Cardiac muscle cell (in vitro differentiated cells and primary cell): Measurements from ENCODE around the gene HS3ST4. TPM values are rescaled to one million over a fixed set of nuclear protein-coding genes. Genes with fewer than 3 reads are reported as not detected.

Experiments
- DNase-seq, 2 donors: peaks; one replicate each; pipeline versions ENCODE4 v3.0.0 to v3.0.0-alpha.2; 2010 to 2017; ENCODE audit warnings: low read depth in 1 of 2, low spot score in 1 of 2
- H3K27ac ChIP-seq: fragments of 200-600 bp; sonication (generic); 2 replicates; pipeline ENCODE4 v1.5.1; 2016
- H3K27me3 ChIP-seq: fragments of 200-600 bp; sonication (generic); 2 replicates; pipeline ENCODE4 v1.6.0; 2016; ENCODE audit warnings: control low read depth
- H3K36me3 ChIP-seq: fragments of 200-600 bp; sonication (generic); 2 replicates; pipeline ENCODE4 v1.5.1; 2016; ENCODE audit warnings: control low read depth
- H3K4me1 ChIP-seq: fragments of 200-600 bp; sonication (generic); 2 replicates; pipeline ENCODE4 v1.8.1; 2017; ENCODE audit warnings: low read depth, mild to moderate bottlenecking, mixed run types
- H3K4me3 ChIP-seq: fragments of 200-600 bp; sonication (generic); 2 replicates; pipeline ENCODE4 v1.5.1; 2016; ENCODE audit warnings: mild to moderate bottlenecking
- H3K9me3 ChIP-seq: fragments of 200-600 bp; sonication (generic); 2 replicates; pipeline ENCODE4 v1.5.1; 2017; ENCODE audit warnings: low read depth, mild to moderate bottlenecking, control low read depth
- CTCF ChIP-seq: IDR thresholded peaks from 2 replicates; pipeline ENCODE4 v1.5.1; 2012; ENCODE audit warnings: low read depth, mild to moderate bottlenecking, low read length
- polyA plus RNA-seq: library from polyadenylated mRNA; unstranded; fragments of >200 nt; fragmentation: Nextera tagmentation; extraction: Ambion mirVana; gene quantifications from 2 replicates; pipeline ENCODE4 v1.2.1, GENCODE V29; 2016
- total RNA-seq: library from RNA; depleted of rRNA; stranded (reverse); fragments of >200 nt; gene quantifications from 2 replicates; pipeline ENCODE4 v1.2.3, GENCODE V29; 2016

The HS3ST4 gene
- total RNA-seq: 0.27 and 0.46 TPM in 2 replicates
- 0.13 and 0.15 TPM in 2 replicates for polyA plus RNA-seq

- Histone ChIP-seq H3K36me3 (no peaks in the 10 kb centered on the region), H3K27me3 (peaks cover 68% of the 10 kb centered on the region), H3K9me3 (no peaks in the 10 kb centered on the region), H3K4me3 (peak within 1 kb of the TSS; percentile 73), H3K27ac (no peak within 1 kb of the TSS), H3K4me1 (no peaks in the 10 kb centered on the region)
- DNase-seq: peak in 1 of 2 donors; percentile 71
- no peak for TF ChIP-seq CTCF
Observed at GRCh38 chr16:25691519-25692091, at the start of gene HS3ST4. Gene HS3ST4, plus strand, starts transcription at chr16:25691959.

- TF ChIP-seq CTCF: no peak
- no peak for DNase-seq
Observed at GRCh38 chr16:25643633-25644032, 48.1 kb upstream of the HS3ST4 start.

GRCh38 chr16:25656639-25657038, 35.1 kb upstream of the HS3ST4 start:
- no peaks in the 10 kb centered on the region for H3K27me3 ChIP-seq
- H3K27ac ChIP-seq: no peak overlapping the region
- H3K4me1 ChIP-seq: no peaks in the 10 kb centered on the region
- no peak for DNase-seq
- H3K4me3 ChIP-seq: no peak overlapping the region
- no peaks in the 10 kb centered on the region for H3K9me3 ChIP-seq
- no peaks in the 10 kb centered on the region for H3K36me3 ChIP-seq
- TF ChIP-seq CTCF: no peak

More at GRCh38 chr16:25643633-25644032, 48.1 kb upstream of the HS3ST4 start:
- Histone ChIP-seq H3K4me3 (no peak overlapping the region), H3K27me3 (no peaks in the 10 kb centered on the region), H3K9me3 (no peaks in the 10 kb centered on the region), H3K36me3 (no peaks in the 10 kb centered on the region), H3K27ac (no peak overlapping the region), H3K4me1 (no peaks in the 10 kb centered on the region)

- H3K4me1 ChIP-seq: no peaks in the 10 kb centered on the region
- no peaks in the 10 kb centered on the region for H3K36me3 ChIP-seq
- H3K9me3 ChIP-seq: no peaks in the 10 kb centered on the region
- no peaks in the 10 kb centered on the region for H3K27me3 ChIP-seq
- H3K27ac ChIP-seq: no peak overlapping the region
- no peak for TF ChIP-seq CTCF
- H3K4me3 ChIP-seq: no peak overlapping the region
- no peak for DNase-seq
Observed at GRCh38 chr16:25676820-25677219, 14.9 kb upstream of the HS3ST4 start.

DNA sequence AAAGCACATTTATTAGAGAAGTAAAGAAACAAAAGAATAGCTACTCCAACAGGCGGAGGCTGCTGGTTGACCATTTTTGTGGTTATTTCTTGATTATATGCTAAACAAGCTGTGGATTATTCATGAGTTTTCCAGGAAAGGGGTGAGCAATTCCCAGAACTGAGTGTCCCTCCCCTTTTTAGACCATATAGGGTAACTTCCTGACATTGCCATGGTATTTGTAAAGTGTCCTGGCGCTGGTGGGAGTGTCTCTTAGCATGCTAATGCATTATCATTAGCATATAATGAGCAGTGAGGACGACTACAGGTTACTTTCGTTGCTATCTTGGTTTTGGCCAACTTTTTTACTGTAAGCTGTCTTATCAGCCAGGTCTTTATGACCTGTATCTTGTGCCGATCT, 12.2 kb upstream of the HS3ST4 start:
- H3K4me3 ChIP-seq: no peak overlapping the region
- no peaks in the 10 kb centered on the region for H3K4me1 ChIP-seq
- no peaks in the 10 kb centered on the region for H3K9me3 ChIP-seq
- no peak for DNase-seq
- H3K27me3 ChIP-seq: no peaks in the 10 kb centered on the region
- H3K36me3 ChIP-seq: no peaks in the 10 kb centered on the region
- TF ChIP-seq CTCF: no peak
- no peak overlapping the region for H3K27ac ChIP-seq
